K562 (cell line): ENCODE data around the gene MAPKAPK3. TPM values are rescaled to one million over a fixed set of nuclear protein-coding genes. Genes with fewer than 3 reads are reported as not detected.

Source experiments
- ARID2 ChIP-seq: fragments of 450-650 bp; IDR thresholded peaks from 2 replicates; pipeline ENCODE4 v1.6.1; 2017; ENCODE audit warnings: antibody characterized with exemption, mild to moderate bottlenecking
- BHLHE40 ChIP-seq: IDR thresholded peaks from 2 replicates; pipeline ENCODE4 v1.6.1; 2011; ENCODE audit warnings: low read length, improper control_type of control experiment
- CBFA2T3 ChIP-seq: fragments of 450-650 bp; IDR thresholded peaks from 2 replicates; pipeline ENCODE4 v1.6.1; 2017
- EWSR1 ChIP-seq: fragments of 450-650 bp; IDR thresholded peaks from 2 replicates; pipeline ENCODE4 v1.6.1; 2018; ENCODE audit warnings: borderline replicate concordance, mild to moderate bottlenecking, low read depth, moderate library complexity; ENCODE audit not compliant: partially characterized antibody
- HDAC3 ChIP-seq: fragments of 450-650 bp; IDR thresholded peaks from 2 replicates; pipeline ENCODE4 v1.6.1; 2018; ENCODE audit warnings: borderline replicate concordance, mild to moderate bottlenecking, moderate library complexity; ENCODE audit not compliant: partially characterized antibody
- JUND ChIP-seq, 2 experiments: IDR thresholded peaks; 2 replicates in 1 of 2; 3 replicates in 1 of 2; pipeline ENCODE4 v1.6.1; 2011; ENCODE audit warnings: borderline replicate concordance in 2 of 2, low read depth in 2 of 2, low read length in 2 of 2, improper control_type of control experiment in 1 of 2, missing biosample characterization in 1 of 2, missing genetic modification characterization in 1 of 2, missing genetic modification reagents in 1 of 2
- KDM1A ChIP-seq, 2 experiments: fragments of 450-650 bp; IDR thresholded peaks; 2 replicates each; pipeline ENCODE4 v1.6.1; 2016; ENCODE audit warnings: mild to moderate bottlenecking in 2 of 2
- KLF1 ChIP-seq: fragments of 450-650 bp; IDR thresholded peaks from 2 replicates; pipeline ENCODE4 v1.6.1; 2016; ENCODE audit warnings: missing genetic modification characterization, missing compliant biosample characterization
- KLF10 ChIP-seq: fragments of 250-450 bp; sonication (Bioruptor Pico); IDR thresholded peaks from 2 replicates; pipeline ENCODE4 v1.6.1; 2021; ENCODE audit warnings: matching md5 sums
- LARP7 ChIP-seq: fragments of 450-650 bp; IDR thresholded peaks from 2 replicates; pipeline ENCODE4 v1.6.1; 2016
- MTA3 ChIP-seq: fragments of 450-650 bp; formaldehyde crosslinking; IDR thresholded peaks from 2 replicates; pipeline ENCODE4 v1.6.1; 2017; ENCODE audit warnings: mild to moderate bottlenecking, borderline replicate concordance
- PHF20 ChIP-seq: fragments of 450-650 bp; IDR thresholded peaks from 2 replicates; pipeline ENCODE4 v1.6.1; 2018; ENCODE audit not compliant: partially characterized antibody
- POLR2AphosphoS2 ChIP-seq: IDR thresholded peaks from 2 replicates; pipeline ENCODE4 v1.6.1; 2012; ENCODE audit warnings: low read length, improper control_type of control experiment
- PRMT5 ChIP-seq: sonication (generic); formaldehyde crosslinking; IDR thresholded peaks from 2 replicates; pipeline ENCODE4 v1.5.0; 2020; ENCODE audit warnings: missing genetic modification reagents
- RB1 ChIP-seq: fragments of 450-650 bp; IDR thresholded peaks from 2 replicates; pipeline ENCODE4 v1.6.1; 2017; ENCODE audit warnings: low read depth, mild to moderate bottlenecking
- TFAM ChIP-seq: fragments of 250-450 bp; sonication (Bioruptor Pico); conservative IDR thresholded peaks from 2 replicates; pipeline ENCODE4 v1.5.0; 2021; ENCODE audit warnings: mild to moderate bottlenecking, moderate library complexity
- ZBED1 ChIP-seq: IDR thresholded peaks from 2 replicates; pipeline ENCODE4 v1.6.1; 2014
- ZNF121 ChIP-seq: sonication (generic); formaldehyde crosslinking; conservative IDR thresholded peaks from 2 replicates; pipeline ENCODE4 v1.8.0; 2022; ENCODE audit warnings: missing genetic modification reagents
- ZNF217 ChIP-seq: sonication (generic); formaldehyde crosslinking; IDR thresholded peaks from 2 replicates; pipeline ENCODE4 v1.8.0; 2022; ENCODE audit warnings: mild to moderate bottlenecking, missing genetic modification reagents
- ZNF347 ChIP-seq: fragments of 450-650 bp; formaldehyde crosslinking; IDR thresholded peaks from 2 replicates; pipeline ENCODE4 v1.4.0; 2020; ENCODE audit warnings: low read depth, mild to moderate bottlenecking, moderate library complexity
- ZNF586 ChIP-seq: fragments of 450-650 bp; formaldehyde crosslinking; conservative IDR thresholded peaks from 2 replicates; pipeline ENCODE4 v1.4.0; 2020; ENCODE audit warnings: mild to moderate bottlenecking, moderate library complexity
- polyA plus RNA-seq, 8 experiments: library from polyadenylated mRNA; depleted of rRNA in 4 of 8; stranded (reverse) in 5 of 8; unstranded in 3 of 8; fragments of >200 nt; fragmentation: Nextera tagmentation in 2 of 8; fragmentation: Illumina TruSeq in 1 of 8; extraction: Ambion mirVana in 2 of 8; extraction: Trizol in 1 of 8; gene quantifications; 2 replicates each; pipeline versions ENCODE4 v1.2.1 to v1.2.3, GENCODE V29; 2011 to 2014; ENCODE audit warnings: inconsistent platforms in 1 of 8, missing spikeins in 1 of 8
- total RNA-seq, 7 experiments: library from RNA; depleted of rRNA in 6 of 7; stranded (reverse); fragments of >200 nt in 6 of 7; fragmentation: Illumina TruSeq in 2 of 7; extraction: Trizol in 2 of 7; gene quantifications; 2 replicates each; pipeline versions ENCODE4 v1.2.1 to v1.2.3, GENCODE V29; 2011 to 2021; ENCODE audit warnings: low replicate concordance in 1 of 7
- TF ChIP-seq, protein P1 (sequence below): sonication (generic); formaldehyde crosslinking; IDR thresholded peaks from 2 replicates; pipeline ENCODE4 v1.5.0; 2020; ENCODE audit warnings: missing genetic modification reagents
- TF ChIP-seq, protein P2 (sequence below): fragments of 450-650 bp; conservative IDR thresholded peaks from 2 replicates; pipeline ENCODE4 v1.6.1; 2016; ENCODE audit warnings: missing genetic modification characterization, low read depth, mild to moderate bottlenecking, missing compliant biosample characterization, moderate library complexity
- TF ChIP-seq, protein P3 (sequence below): fragments of 250-450 bp; sonication (Bioruptor Pico); IDR thresholded peaks from 2 replicates; pipeline ENCODE4 v1.5.0; 2021; ENCODE audit warnings: mild to moderate bottlenecking, moderate library complexity

The MAPKAPK3 gene
- total and polyA plus RNA-seq, 9 of the 15 experiments (the other 6 are each of a cell fraction or from before 2014, with no cell fraction given), result 8.0 to 56.4 (median 41.2) TPM

DNA sequence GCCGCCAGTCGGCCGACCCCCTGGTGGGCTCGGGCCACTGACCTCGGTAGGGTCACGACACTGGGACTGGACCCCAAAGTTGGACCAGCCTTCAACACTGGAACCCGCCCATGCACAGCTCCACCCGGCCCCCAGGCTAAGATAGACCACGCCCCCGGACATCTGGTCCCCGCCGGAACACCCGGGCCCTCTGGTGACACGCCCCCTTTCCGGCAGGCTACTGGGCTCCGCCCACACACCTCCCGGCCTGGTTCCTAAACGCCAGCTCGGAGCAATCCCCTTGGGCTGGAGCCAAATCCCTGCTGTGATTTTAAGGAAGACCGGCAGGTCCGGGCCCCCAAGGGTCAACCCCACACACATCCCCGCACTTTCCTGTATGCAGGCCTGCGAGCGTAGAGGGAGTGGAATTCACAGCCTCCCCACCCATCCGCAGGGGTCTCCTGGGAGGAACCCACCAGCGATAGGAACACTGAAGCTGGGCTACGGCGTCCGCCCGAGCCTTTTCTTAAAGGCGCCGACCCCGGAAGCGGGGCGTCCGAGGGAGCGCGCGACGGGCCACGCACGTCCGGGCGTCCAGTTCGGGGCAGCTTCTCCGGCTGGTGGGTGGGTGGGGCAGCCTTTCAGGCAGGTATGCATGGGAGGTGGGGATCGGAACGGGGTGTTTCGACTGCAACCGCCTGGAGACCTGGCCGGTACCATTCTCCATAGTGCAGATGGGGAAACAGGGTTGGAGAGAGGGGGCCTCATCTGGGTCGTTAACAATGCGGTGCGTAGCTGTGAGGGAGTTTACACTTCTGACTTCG, 47.8 kb upstream of the MAPKAPK3 start, which contains the start of gene HEMK1 (continued):
- TF ChIP-seq, protein P1, sequence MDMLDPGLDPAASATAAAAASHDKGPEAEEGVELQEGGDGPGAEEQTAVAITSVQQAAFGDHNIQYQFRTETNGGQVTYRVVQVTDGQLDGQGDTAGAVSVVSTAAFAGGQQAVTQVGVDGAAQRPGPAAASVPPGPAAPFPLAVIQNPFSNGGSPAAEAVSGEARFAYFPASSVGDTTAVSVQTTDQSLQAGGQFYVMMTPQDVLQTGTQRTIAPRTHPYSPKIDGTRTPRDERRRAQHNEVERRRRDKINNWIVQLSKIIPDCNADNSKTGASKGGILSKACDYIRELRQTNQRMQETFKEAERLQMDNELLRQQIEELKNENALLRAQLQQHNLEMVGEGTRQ (CRISPR knock-in tag), result no peak
- TF ChIP-seq PHF20 (peak; percentile 87), ARID2 (no peak), RB1 (peak; percentile 74), ZNF586 (CRISPR knock-in tag) (no peak), MTA3 (peak; percentile 95), ZNF217 (CRISPR knock-in tag) (no peak), JUND (IDR thresholded peaks at IDR 0.05; ENCODE audit: borderline replicate concordance, low read depth, low read length) (peak; percentile 19; the same call in 1 of the 2 replicates), JUND (tag; IDR thresholded peaks at IDR 0.05; ENCODE audit: borderline replicate concordance, low read depth, low read length) (no peak; the same call in 2 of the 3 replicates), PRMT5 (no peak), ZBED1 (no peak), LARP7 (no peak), KLF1 (tag) (peak; percentile 59; the same call in 1 of the 2 replicates), CBFA2T3 (peak; percentile 8; the same call in 1 of the 2 replicates), KLF10 (CRISPR knock-in tag) (no peak), ZNF121 (CRISPR knock-in tag) (no peak), TFAM (CRISPR knock-in tag) (no peak), ZNF347 (CRISPR knock-in tag) (no peak), EWSR1 (no peak), BHLHE40 (no peak), HDAC3 (peak; percentile 72), POLR2AphosphoS2 (no peak), KDM1A (IDR thresholded peaks at IDR 0.05) (peak; percentile 82 to 83)
- TF ChIP-seq, protein P2, sequence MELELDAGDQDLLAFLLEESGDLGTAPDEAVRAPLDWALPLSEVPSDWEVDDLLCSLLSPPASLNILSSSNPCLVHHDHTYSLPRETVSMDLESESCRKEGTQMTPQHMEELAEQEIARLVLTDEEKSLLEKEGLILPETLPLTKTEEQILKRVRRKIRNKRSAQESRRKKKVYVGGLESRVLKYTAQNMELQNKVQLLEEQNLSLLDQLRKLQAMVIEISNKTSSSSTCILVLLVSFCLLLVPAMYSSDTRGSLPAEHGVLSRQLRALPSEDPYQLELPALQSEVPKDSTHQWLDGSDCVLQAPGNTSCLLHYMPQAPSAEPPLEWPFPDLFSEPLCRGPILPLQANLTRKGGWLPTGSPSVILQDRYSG (tag), result no peak
- TF ChIP-seq, protein P3, sequence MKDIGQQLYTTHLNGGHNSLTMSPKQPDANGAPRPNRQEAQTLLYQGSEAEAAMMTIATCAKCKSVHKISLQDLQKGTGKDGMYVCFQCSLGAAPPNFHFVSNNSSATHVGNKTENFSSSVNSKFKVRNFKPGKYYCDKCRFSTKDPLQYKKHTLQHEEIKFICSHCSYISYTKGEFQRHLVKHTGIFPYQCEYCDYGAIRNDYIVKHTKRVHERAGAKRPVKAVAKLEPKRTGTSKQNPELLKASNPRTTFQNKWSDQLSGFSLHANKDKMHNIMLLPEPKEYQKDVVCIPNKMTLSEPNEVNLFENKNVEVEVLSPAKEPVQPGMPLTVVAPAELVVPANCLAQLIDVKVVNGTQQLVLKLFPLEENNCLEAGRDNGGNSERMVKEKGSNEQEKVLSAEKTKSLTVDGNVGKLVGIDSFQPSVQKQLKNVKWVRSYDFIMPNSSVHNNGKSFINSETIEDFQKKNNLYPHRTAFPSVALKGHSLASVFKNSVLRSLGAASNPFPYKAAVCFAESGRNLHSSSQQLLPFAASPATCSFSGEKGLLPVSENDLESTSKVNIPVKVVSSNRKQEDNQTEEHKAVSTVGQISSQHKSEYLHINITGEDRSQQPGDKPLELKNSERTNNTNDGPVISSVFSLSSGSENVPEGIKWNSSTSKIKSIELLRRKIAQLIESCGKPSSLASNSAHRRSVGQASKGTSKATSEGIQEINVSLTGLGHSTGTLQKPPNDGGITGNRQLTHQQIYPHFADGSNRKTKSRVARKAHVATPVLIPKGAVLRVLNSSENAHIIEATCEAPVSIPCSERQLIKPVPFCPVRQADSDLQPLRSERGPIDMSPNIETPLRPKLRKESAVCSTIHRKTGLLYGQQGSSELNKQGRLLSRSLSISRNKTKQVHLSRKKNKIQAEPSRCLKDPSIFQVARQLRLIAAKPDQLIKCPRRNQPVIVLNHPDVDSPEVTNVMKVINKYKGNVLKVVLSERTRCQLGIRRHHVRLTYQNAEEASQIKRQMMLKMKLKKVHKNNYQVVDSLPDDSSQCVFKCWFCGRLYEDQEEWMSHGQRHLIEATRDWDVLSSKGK (CRISPR knock-in tag), result no peak
